T1000 (cell line): ENCODE data around the gene NAALADL2.

Experiments used
- DNase-seq: peaks from one replicate; lab custom pipeline; 2025; ENCODE audit warnings: mixed read lengths; lab: John Stamatoyannopoulos, UW

The NAALADL2 gene

GRCh38 chr3:175200391-175201095 lies 341.4 kb downstream of the NAALADL2 start:
- DNase-seq: no peak

GRCh38 chr3:175207361-175207760 lies 348.2 kb downstream of the NAALADL2 start:
- DNase-seq: no peak

GRCh38 chr3:175208326-175208725 lies 349.2 kb downstream of the NAALADL2 start:
- DNase-seq: no peak

- no peak for DNase-seq
These were observed 352.3 kb downstream of the NAALADL2 start for GRCh38 chr3:175211466-175211865.

GRCh38 chr3:175212896-175213295 lies 353.8 kb downstream of the NAALADL2 start:
- DNase-seq: no peak

GRCh38 chr3:175214216-175214615 lies 355.1 kb downstream of the NAALADL2 start:
- DNase-seq: no peak

GRCh38 chr3:175215833-175216232 lies 356.7 kb downstream of the NAALADL2 start:
- no peak for DNase-seq

- DNase-seq: no peak
These were observed 363.2 kb downstream of the NAALADL2 start for GRCh38 chr3:175222356-175222755.

GRCh38 chr3:175224051-175224450 lies 364.9 kb downstream of the NAALADL2 start:
- no peak for DNase-seq

GRCh38 chr3:175226444-175226843 lies 367.3 kb downstream of the NAALADL2 start:
- no peak for DNase-seq

GRCh38 chr3:175227126-175227525 lies 368.0 kb downstream of the NAALADL2 start:
- DNase-seq: no peak

GRCh38 chr3:175233957-175234940 lies 375.1 kb downstream of the NAALADL2 start:
- DNase-seq: no peak

- no peak for DNase-seq
These were observed 379.7 kb downstream of the NAALADL2 start for GRCh38 chr3:175238801-175239200.

- DNase-seq: no peak
These were observed 381.8 kb downstream of the NAALADL2 start for GRCh38 chr3:175240921-175241320.

- DNase-seq: no peak
These were observed 383.1 kb downstream of the NAALADL2 start for GRCh38 chr3:175242243-175242642.

- no peak for DNase-seq
These were observed 387.1 kb downstream of the NAALADL2 start for GRCh38 chr3:175246234-175246633.

- no peak for DNase-seq
These were observed 387.6 kb downstream of the NAALADL2 start for GRCh38 chr3:175246766-175247165.

GRCh38 chr3:175247629-175248028 lies 388.5 kb downstream of the NAALADL2 start:
- no peak for DNase-seq

GRCh38 chr3:175248832-175249231 lies 389.7 kb downstream of the NAALADL2 start:
- DNase-seq: no peak

- no peak for DNase-seq
These were observed 396.6 kb downstream of the NAALADL2 start for GRCh38 chr3:175255698-175256097.

GRCh38 chr3:175257123-175257522 lies 398.0 kb downstream of the NAALADL2 start:
- DNase-seq: no peak

GRCh38 chr3:175258763-175259162 lies 399.6 kb downstream of the NAALADL2 start:
- DNase-seq: no peak
